WI38 (cell line): Measurements from ENCODE around the gene BTBD9.

Source experiments
- H3K4me3 ChIP-seq: 2 replicates; pipeline ENCODE4 v1.5.1; 2011; ENCODE audit warnings: low read depth, mild to moderate bottlenecking, control low read depth, low read length
- CTCF ChIP-seq: IDR thresholded peaks from 2 replicates; pipeline ENCODE4 v1.5.1; 2012; ENCODE audit warnings: low read depth, mild to moderate bottlenecking, control low read depth, low read length

Gene BTBD9

GRCh38 chr6:38169977-38170526 lies 469.7 kb downstream of the BTBD9 start:
- no peak overlapping the region for H3K4me3 ChIP-seq
- no peak for TF ChIP-seq CTCF

- no peak overlapping the region for H3K4me3 ChIP-seq
- no peak for TF ChIP-seq CTCF
These were observed 470.3 kb downstream of the BTBD9 start for GRCh38 chr6:38169221-38169976.

- TF ChIP-seq CTCF = no peak
- no peak overlapping the region for H3K4me3 ChIP-seq
These were observed 471.0 kb downstream of the BTBD9 start for GRCh38 chr6:38168699-38169098.

- H3K4me3 ChIP-seq = no peak overlapping the region
- no peak for TF ChIP-seq CTCF
These were observed 471.6 kb downstream of the BTBD9 start for GRCh38 chr6:38168126-38168525.

- TF ChIP-seq CTCF = no peak
- no peak overlapping the region for H3K4me3 ChIP-seq
These were observed 472.1 kb downstream of the BTBD9 start for GRCh38 chr6:38167598-38167997.

- H3K4me3 ChIP-seq = no peak overlapping the region
- TF ChIP-seq CTCF = no peak
These were observed 473.1 kb downstream of the BTBD9 start for GRCh38 chr6:38166411-38167240.

GRCh38 chr6:38164671-38165108 lies 475.0 kb downstream of the BTBD9 start:
- no peak overlapping the region for H3K4me3 ChIP-seq
- no peak for TF ChIP-seq CTCF
